Left lung (tissue), 10 donors: ENCODE data around the gene RABGAP1L. TPM values are rescaled to one million over a fixed set of nuclear protein-coding genes. Genes with fewer than 3 reads are reported as not detected.
A peak's percentile ranks its signal among the peaks of the same experiment; 100 is the strongest.

Experiments
- ATAC-seq: fragments of 200-7000 bp; cut with Tn5 transposase; one replicate; pipeline ENCODE4 v1.9.1; 2020; ENCODE audit warnings: moderate library complexity
- DNase-seq, 4 donors: peaks; one replicate each; pipeline ENCODE4 v3.0.0-alpha.2; 2013 to 2020
- H3K27ac ChIP-seq, 2 donors: fragments of 200-600 bp; sonication (generic) in 1 of 2; one replicate each; pipeline versions ENCODE4 v1.5.0 to v1.8.0; 2020 to 2021
- H3K27me3 ChIP-seq, 2 donors: fragments of 200-600 bp; sonication (generic) in 1 of 2; one replicate each; pipeline versions ENCODE4 v1.5.0 to v1.8.0; 2020 to 2021
- H3K36me3 ChIP-seq, 2 donors: fragments of 200-600 bp; sonication (generic) in 1 of 2; one replicate each; pipeline versions ENCODE4 v1.5.0 to v1.8.0; 2020 to 2021
- H3K4me1 ChIP-seq, 2 donors: fragments of 200-600 bp; one replicate each; pipeline ENCODE4 v1.8.0; 2021
- H3K4me3 ChIP-seq, 2 donors: fragments of 200-600 bp; sonication (generic) in 1 of 2; one replicate each; pipeline versions ENCODE4 v1.5.0 to v1.8.0; 2020 to 2021; ENCODE audit warnings: mild to moderate bottlenecking in 1 of 2
- H3K9me3 ChIP-seq, 2 donors: fragments of 200-600 bp; sonication (generic) in 1 of 2; one replicate each; pipeline versions ENCODE4 v1.5.0 to v1.8.0; 2020 to 2021
- CTCF ChIP-seq, 2 donors: fragments of 200-600 bp; sonication (generic) in 1 of 2; IDR thresholded peaks; one replicate each; pipeline versions ENCODE4 v1.5.0 to v1.8.0; 2021; ENCODE audit warnings: antibody characterized with exemption in 2 of 2
- intact Hi-C, 2 donors: fragments of 100-400 bp; cut with DNase I; formaldehyde crosslinking; loops; one replicate each; pipeline versions ENCODE4 v1.11.2 to v1.14.2; 2022
- polyA plus RNA-seq, 6 donors: library from polyadenylated mRNA; unstranded; fragments of 120-200 nt; gene quantifications; one replicate each; pipeline ENCODE4 v1.2.1, GENCODE V29; 2013; ENCODE audit not compliant: insufficient read length in 6 of 6
- total RNA-seq, 2 donors: library from RNA; stranded (reverse); fragmentation: NEBNext Ultra II Directional; extraction: Animal tissue kit (Norgen Biotek cat#: 25700); gene quantifications; one replicate each; pipeline ENCODE4 v1.2.1, GENCODE V29; 2021
- donor health status: DM: no; HTN: yes; CAD: no.
- donor health status: DM: no; HTN: no; CAD: no.

The RABGAP1L gene
- total and polyA plus RNA-seq, 8 donors = 40.3 to 67.3 (median 51.4) TPM

- Histone ChIP-seq H3K36me3 (no peaks in the 10 kb centered on the region), H3K9me3 (no peaks in the 10 kb centered on the region), H3K27ac (peak overlapping the region; percentile 99), H3K27me3 (no peaks in the 10 kb centered on the region), H3K4me3 (peak overlapping the region; percentile 37 to 91), H3K4me1 (peaks cover 18 to 39% of the 10 kb centered on the region in 2 donors)
- intact Hi-C loops = no loop called here
- ATAC-seq = peak; percentile 89
- no peak for TF ChIP-seq CTCF (IDR thresholded peaks at IDR 0.05)
- DNase-seq = peak; percentile 99 to 100 (median 100)
Measured at GRCh38 chr1:174999216-174999935, 840.1 kb downstream of the RABGAP1L start.

DNA sequence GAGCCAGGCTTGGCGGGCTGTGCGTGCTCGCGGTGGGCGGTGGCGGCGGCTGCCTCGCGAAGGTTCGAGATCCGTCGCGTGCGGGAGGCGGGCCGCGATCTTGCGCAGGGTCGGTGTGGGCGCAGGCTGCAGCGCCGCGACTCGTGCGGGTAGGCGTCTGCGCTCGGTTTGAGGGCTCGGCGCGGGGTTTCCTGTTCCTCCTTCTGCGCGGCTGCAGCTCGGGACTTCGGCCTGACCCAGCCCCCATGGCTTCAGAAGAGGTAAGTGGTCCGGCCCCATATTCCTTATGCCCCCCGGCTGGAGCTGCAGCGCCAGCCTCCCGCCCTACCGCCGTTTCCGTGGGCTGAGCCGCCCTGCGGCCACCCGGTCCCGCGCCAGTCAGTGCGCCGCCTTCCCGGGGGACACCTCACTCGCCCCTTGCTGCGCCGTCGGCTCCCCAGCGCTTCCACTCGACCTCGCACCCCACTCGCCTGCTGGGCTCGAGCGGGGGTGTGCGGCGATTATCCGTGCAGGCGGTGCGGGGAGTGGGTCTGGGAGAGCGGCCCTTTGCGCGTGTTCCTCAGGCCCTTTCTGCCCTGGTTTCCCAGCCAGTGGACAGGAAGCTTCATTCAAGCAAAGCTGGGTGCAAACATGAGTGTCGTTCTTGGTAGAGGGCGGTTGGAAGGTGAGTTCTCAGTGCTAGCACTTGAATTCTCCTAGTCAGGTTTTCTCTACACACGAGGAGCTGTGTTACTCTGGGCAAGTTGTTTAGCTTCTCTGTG lies 840.8 kb downstream of the RABGAP1L start, which contains the start of gene CACYBP:
CACYBP (plus strand) TSS at position 12 of the 761 bp plus-strand sequence; CDS start at position 246, 234 bp downstream.
- Histone ChIP-seq H3K27ac (peak within 1 kb of the TSS; percentile 99), H3K27me3 (no peaks in the 10 kb centered on the region), H3K4me1 (peaks cover 18 to 39% of the 10 kb centered on the region in 2 donors), H3K4me3 (peak within 1 kb of the TSS; percentile 76 to 91), H3K9me3 (no peaks in the 10 kb centered on the region), H3K36me3 (no peaks in the 10 kb centered on the region)
- DNase-seq (no peak), ATAC-seq (peak; percentile 23)
- no peak for TF ChIP-seq CTCF (IDR thresholded peaks at IDR 0.05)
- intact Hi-C loops = no loop called here

DNA sequence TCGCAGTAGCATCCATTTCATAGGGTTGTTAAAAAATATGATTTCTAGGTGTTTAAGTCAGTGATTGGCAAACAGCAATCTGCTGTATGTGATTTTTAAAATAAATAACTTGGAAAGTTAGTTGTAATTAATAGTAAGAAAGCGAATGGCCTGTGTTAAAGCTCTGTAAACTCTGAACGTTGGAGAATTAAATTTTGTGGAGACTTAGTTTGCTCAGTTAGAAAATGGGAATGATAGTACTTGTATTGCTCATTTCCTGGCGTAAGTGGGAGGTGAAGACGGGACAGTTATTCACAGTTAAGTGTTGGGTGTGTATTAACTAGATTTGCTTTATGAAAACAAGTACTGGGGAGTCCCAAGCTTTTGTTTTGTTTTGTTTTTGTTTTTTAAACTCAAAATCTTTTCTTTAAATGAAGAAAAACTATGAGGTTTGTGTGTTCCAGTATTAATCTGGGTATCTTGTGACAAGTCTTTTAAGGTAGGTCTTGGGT lies 841.4 kb downstream of the RABGAP1L start:
- H3K4me3 ChIP-seq = peak overlapping the region; percentile 76 to 91
- H3K27ac ChIP-seq = peak overlapping the region; percentile 99
- no peaks in the 10 kb centered on the region for H3K36me3 ChIP-seq
- intact Hi-C loops = no loop called here
- no peaks in the 10 kb centered on the region for H3K9me3 ChIP-seq
- DNase-seq (no peak), ATAC-seq (no peak)
- H3K4me1 ChIP-seq = peaks cover 18 to 39% of the 10 kb centered on the region in 2 donors
- H3K27me3 ChIP-seq = no peaks in the 10 kb centered on the region
- TF ChIP-seq CTCF (IDR thresholded peaks at IDR 0.05) = no peak

GRCh38 chr1:175002910-175003517 lies 843.7 kb downstream of the RABGAP1L start:
- Histone ChIP-seq H3K4me1 (peaks cover 18 to 39% of the 10 kb centered on the region in 2 donors), H3K27me3 (no peaks in the 10 kb centered on the region), H3K9me3 (no peaks in the 10 kb centered on the region), H3K27ac (no peak overlapping the region), H3K36me3 (peaks cover 0 to 23% of the 10 kb centered on the region in 2 donors), H3K4me3 (no peak overlapping the region)
- TF ChIP-seq CTCF (IDR thresholded peaks at IDR 0.05) = no peak
- intact Hi-C loops = no loop called here
- DNase-seq (peak in 1 of 4 donors; percentile 37), ATAC-seq (no peak)
